Dorsolateral prefrontal cortex (tissue), 118 donors: Measurements from ENCODE around the gene ATRIP. TPM values are rescaled to one million over a fixed set of nuclear protein-coding genes. Genes with fewer than 3 reads are reported as not detected.

ENCODE experiments used
- total RNA-seq, 120 experiments: library from RNA; stranded (reverse); gene quantifications; one replicate each; pipeline versions ENCODE4 v1.2.3 to v1.2.4, GENCODE V29; 2022

The ATRIP gene
- total RNA-seq, 120 experiments from 2014 or later, result 3.5 to 10.4 (median 6.0) TPM

Other genes with a start within 250 kb of the ATRIP start
- under 1 TPM in 1 of 120 experiments, not detected in 119; 0.88 TPM for gene CAMP, start 223.2 kb upstream of the ATRIP start, total RNA-seq
- gene ZNF589, start 205.6 kb upstream of the ATRIP start, total RNA-seq, result 10 to 100 TPM; 15.7 to 37.4 (median 23.2) TPM
- 10 to 100 TPM; 10.3 to 28.1 (median 17.3) TPM for gene NME6, start 145.4 kb upstream of the ATRIP start, total RNA-seq
- 1 to 10 TPM in 12 of 120 experiments, not detected in 108; 1.3 to 3.6 (median 1.5) TPM for gene SPINK8, start 113.1 kb upstream of the ATRIP start, total RNA-seq
- 1 to 10 TPM in 107 of 120 experiments, under 1 TPM in 13; 0.40 to 4.1 (median 1.8) TPM for gene FBXW12, start 74.5 kb upstream of the ATRIP start, total RNA-seq
- 100 to 1,000 TPM in 116 of 120 experiments, 10 to 100 TPM in 4; 88.5 to 492 (median 177) TPM for gene PLXNB1, start 16.7 kb upstream of the ATRIP start, total RNA-seq
- 10 to 100 TPM in 60 of 120 experiments, 1 to 10 TPM in 60; 5.5 to 17.7 (median 10.0) TPM for gene CCDC51, start 6.6 kb upstream of the ATRIP start, total RNA-seq
- 100 to 1,000 TPM; 127 to 251 (median 193) TPM for gene TMA7, start 6.5 kb upstream of the ATRIP start, total RNA-seq
- 100 to 1,000 TPM in 56 of 120 experiments, 10 to 100 TPM in 64; 71.6 to 162 (median 99.2) TPM for gene SHISA5, start 57.4 kb downstream of the ATRIP start, total RNA-seq
- gene PFKFB4, start 110.1 kb downstream of the ATRIP start, total RNA-seq, result 10 to 100 TPM in 99 of 120 experiments, 1 to 10 TPM in 21; 5.9 to 24.4 (median 12.7) TPM
- gene UCN2, start 117.0 kb downstream of the ATRIP start, total RNA-seq, result 1 to 10 TPM in 3 of 120 experiments, under 1 TPM in 39, not detected in 78; 0.31 to 2.3 (median 0.45) TPM
- gene COL7A1, start 148.6 kb downstream of the ATRIP start, total RNA-seq, result 10 to 100 TPM; 10.4 to 39.7 (median 19.6) TPM
- gene UQCRC1, start 162.9 kb downstream of the ATRIP start, total RNA-seq, result 100 to 1,000 TPM in 119 of 120 experiments, 10 to 100 TPM in 1; 75.3 to 310 (median 207) TPM
- gene TMEM89, start 175.0 kb downstream of the ATRIP start, total RNA-seq, result not detected
- gene SLC26A6, start 188.7 kb downstream of the ATRIP start, total RNA-seq, result 10 to 100 TPM in 97 of 120 experiments, 1 to 10 TPM in 23; 5.6 to 28.6 (median 13.1) TPM
- gene CELSR3, start 216.1 kb downstream of the ATRIP start, total RNA-seq, result 10 to 100 TPM; 21.5 to 68.6 (median 39.9) TPM
- gene NCKIPSD, start 239.2 kb downstream of the ATRIP start, total RNA-seq, result 100 to 1,000 TPM in 69 of 120 experiments, 10 to 100 TPM in 51; 66.3 to 147 (median 103) TPM